AG10803 (cell line): ENCODE data around the gene NFYC.

Source experiments
- DNase-seq: peaks from one replicate; pipeline ENCODE4 v3.0.0; 2010; ENCODE audit warnings: low read depth
- H3K4me3 ChIP-seq: 2 replicates; pipeline ENCODE4 v1.5.1; 2011; ENCODE audit warnings: mild to moderate bottlenecking, low read length, control low read depth
- TF ChIP-seq, protein P1 (sequence below): conservative IDR thresholded peaks from 2 replicates; pipeline ENCODE4 v1.5.1; 2011; ENCODE audit warnings: mild to moderate bottlenecking, low read length, control low read depth, inconsistent platforms

NFYC gene

DNA sequence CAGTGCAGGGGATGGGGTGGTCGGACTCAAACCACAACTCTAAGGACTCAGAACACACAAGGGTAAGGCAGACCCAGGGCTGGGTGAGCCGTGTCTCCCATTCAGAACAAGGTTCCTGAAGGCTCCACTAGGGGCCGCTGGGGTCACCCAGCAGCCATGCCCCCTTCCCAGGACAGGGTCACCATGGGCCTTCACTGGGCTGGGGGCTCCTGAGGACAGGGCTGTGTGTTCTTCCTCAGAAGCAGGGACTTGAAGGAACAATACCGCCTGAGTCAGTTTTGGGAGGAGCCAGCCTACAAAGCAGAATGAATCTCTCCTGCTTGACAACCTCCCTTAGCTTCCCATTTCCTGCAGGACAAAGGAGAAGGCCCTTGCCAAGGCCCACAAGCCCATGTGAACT lies 41.4 kb upstream of the NFYC start:
- no peak overlapping the region for H3K4me3 ChIP-seq
- TF ChIP-seq, protein P1, sequence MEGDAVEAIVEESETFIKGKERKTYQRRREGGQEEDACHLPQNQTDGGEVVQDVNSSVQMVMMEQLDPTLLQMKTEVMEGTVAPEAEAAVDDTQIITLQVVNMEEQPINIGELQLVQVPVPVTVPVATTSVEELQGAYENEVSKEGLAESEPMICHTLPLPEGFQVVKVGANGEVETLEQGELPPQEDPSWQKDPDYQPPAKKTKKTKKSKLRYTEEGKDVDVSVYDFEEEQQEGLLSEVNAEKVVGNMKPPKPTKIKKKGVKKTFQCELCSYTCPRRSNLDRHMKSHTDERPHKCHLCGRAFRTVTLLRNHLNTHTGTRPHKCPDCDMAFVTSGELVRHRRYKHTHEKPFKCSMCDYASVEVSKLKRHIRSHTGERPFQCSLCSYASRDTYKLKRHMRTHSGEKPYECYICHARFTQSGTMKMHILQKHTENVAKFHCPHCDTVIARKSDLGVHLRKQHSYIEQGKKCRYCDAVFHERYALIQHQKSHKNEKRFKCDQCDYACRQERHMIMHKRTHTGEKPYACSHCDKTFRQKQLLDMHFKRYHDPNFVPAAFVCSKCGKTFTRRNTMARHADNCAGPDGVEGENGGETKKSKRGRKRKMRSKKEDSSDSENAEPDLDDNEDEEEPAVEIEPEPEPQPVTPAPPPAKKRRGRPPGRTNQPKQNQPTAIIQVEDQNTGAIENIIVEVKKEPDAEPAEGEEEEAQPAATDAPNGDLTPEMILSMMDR, result peak; percentile 27
- DNase-seq, result no peak

DNA sequence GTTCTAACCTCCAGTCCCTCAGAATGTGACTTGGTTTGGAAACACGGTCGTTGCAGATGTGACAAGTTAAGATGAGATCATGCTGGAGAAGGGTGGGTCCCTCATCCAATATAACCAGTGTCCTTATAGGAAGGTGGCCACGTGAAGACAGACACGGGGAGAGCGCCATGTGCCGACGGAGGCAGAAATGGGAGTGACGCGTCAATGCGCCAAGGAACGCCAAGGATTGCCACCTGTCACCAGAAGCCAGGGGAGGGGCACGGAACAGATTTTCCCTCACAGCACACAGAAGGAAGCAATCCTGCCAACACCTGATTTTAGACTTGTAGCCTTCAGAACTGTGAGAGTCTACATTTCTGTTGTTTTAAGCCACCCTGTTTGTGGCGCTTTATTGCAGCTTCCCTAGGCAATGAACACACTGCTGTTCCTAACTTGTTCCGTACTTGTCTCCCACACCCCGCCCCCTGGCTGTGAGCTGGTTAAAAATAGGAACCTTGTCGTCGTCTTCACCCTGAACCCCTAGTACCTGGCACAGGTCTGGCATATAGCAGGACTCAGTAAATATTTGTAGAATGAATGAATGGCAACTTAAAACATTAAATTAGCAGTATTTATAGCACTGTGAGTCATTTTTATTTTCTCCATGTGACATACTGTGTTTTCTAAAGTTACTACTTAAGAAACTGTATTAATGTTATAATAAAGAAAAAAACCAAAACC lies 40.2 kb upstream of the NFYC start:
- H3K4me3 ChIP-seq, result no peak overlapping the region
- no peak for DNase-seq
- TF ChIP-seq, protein P1, result no peak

DNA sequence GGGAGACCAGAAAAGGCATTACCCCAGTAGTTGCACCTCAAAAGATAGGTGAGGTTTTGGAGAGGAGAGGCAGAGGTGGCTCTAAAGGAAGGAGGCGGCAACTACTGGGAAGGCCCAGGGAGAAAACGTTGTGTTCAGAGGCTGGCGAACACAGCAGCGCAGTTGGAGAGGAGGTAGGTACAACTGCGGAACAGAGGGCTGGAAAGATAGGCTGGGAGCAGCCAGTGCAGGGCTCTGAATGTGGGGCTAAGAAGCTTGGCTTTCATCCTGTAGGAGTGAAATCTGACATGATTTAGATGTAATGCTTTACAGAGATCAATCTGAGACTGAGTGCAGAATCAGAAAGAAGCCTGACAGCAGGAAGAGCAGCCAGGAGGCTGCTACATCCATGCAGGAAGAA lies 39.0 kb upstream of the NFYC start:
- no peak overlapping the region for H3K4me3 ChIP-seq
- no peak for DNase-seq
- TF ChIP-seq, protein P1, result no peak

DNA sequence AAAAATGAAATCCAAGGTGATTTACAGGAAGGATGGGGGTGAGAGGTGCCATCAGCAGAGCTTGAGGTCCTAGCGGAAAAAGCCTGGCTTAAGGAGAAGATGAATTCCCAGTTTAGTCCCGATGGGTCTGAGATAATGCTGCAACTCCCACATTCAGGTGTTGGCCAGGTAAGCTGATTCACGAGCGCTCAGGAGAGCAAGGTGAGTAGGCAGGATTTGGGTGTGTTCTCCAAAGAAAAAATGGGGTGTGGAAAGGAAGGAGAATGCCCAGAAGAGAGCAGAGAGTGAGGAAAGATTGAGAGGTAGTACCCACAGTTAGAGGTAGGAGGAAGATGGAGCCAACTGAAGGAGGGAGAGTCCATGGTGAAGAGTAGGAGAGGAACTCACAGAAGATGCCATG lies 38.5 kb upstream of the NFYC start:
- H3K4me3 ChIP-seq, result no peak overlapping the region
- DNase-seq, result no peak
- TF ChIP-seq, protein P1, result no peak

DNA sequence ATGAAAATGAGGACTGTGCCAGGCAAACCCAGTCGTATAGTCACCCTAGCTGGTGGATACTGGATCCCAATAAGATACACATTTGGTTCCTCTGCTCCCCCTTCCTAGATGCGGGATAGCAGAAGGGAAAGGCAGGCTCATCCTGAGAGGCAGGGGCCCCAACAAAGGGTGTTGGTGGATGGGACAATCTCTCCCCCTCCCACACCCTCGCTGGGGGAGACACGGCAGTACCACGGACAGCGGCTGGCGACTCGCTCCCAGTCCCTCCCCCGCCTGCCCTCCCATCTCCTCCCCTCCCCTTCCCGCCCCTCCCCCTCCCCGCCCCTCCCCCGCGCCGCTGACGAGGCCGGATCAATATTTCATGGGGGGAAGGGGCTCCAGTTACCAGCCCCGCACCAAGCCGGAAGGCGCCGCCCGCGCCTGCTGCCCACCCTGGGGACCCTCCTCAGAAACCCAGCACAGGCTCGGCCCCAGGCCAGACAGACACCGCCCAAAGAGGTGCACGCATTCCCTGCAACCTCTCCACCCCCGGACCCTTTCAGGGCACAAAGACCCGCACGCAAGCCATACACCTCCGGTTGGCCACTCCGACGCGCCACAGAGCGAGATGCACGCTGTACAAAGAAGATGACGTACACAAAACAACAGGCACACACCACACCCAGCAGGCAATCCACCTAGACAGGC lies 37.5 kb upstream of the NFYC start:
- no peak overlapping the region for H3K4me3 ChIP-seq
- DNase-seq, result no peak
- TF ChIP-seq, protein P1, result no peak

DNA sequence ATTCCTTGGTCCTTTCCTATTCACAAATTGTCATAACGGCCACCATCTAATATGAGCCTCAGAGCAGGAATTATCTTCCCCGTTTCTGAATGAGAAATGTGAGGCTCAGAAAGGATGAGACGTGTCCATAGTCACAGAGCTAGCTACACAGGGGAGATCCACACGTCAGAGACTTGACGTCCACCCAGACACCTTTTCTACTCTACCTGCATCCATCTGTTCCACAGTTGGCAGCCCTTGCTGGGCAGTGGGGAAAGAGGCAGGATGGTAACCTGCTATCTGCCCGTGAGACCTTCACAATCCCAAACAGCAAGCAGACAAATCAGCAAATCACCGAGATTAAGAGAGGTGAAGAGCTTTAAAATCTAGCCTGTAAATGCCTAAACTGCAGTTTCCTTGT lies 34.5 kb upstream of the NFYC start:
- TF ChIP-seq, protein P1, result no peak
- no peak overlapping the region for H3K4me3 ChIP-seq
- no peak for DNase-seq
